Stimulated activated CD8-positive, alpha-beta memory T cell treated with anti-CD3 and anti-CD28 coated beads, Interleukin-7, amount 100 ng/mL, for 24 hours (primary cell): ENCODE data around the gene CACNB2.

Experiments used
- DNase-seq: peaks from one replicate; pipeline ENCODE4 v3.0.0-alpha.2; 2020; ENCODE audit warnings: low read depth

The CACNB2 gene

DNA sequence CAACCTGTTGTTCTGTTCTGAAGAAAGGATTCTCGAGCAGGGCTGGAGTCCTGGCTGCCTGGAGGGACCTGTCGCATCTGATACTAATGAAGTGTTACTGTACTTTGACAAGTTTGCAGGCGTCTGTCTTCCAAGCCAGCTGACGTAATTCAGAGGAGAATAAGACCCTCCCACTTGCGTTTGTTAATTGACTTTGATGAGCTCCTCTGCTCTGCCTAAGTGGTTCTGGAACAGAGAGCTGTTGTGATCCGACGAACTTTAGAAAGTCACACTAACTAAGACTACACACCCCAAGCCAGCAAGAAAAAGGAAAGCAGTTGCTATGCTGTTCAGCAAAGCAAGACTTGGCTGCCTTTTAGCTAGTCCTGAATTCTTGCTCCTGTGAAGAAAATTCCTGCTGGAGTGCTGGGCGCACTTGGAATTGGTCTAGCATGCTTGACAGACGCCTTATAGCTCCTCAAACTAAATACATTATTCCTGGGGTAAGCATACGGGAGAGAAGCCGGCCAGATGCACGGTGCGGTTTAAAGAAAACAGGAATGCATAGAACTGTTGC is 200.3 kb downstream of the CACNB2 start:
- no peak for DNase-seq

DNA sequence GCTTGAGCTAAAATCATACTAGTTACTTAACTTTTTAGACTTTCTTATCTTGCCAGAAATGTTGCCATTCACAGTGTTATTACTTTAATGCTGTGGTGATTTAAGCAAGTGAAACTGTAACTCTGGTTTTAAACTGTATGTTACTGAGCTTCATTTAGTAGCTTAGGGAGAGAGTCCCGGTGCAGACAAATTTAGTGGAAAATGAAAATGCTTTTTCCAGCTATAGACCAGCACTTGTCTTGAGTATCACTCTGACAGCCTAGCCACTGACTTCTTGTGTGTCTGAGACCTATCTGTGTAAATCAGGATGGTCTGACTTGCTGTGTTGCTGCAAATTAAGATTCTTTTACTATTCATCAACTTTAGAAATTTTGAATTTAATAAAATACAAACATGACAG is 200.8 kb downstream of the CACNB2 start:
- no peak for DNase-seq

DNA sequence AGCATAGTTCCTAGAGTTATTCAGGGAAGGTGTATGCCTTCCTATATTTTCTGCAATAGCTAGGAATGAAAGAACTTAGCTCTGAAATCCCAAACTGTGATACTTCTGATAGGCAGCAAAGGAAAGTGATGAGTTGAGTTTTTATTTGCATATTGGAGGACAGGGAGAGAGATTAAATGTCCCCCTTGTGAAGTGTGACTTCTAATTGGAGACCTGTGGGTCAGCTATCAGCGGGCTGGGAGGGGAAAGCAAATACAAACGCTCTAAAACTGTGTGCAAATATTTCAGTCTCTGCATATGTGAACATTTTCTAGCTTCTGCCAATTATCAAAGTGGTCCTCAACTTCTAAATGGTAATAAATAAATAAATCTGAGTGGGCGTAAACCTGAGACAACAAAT is 203.3 kb downstream of the CACNB2 start:
- DNase-seq: no peak

DNA sequence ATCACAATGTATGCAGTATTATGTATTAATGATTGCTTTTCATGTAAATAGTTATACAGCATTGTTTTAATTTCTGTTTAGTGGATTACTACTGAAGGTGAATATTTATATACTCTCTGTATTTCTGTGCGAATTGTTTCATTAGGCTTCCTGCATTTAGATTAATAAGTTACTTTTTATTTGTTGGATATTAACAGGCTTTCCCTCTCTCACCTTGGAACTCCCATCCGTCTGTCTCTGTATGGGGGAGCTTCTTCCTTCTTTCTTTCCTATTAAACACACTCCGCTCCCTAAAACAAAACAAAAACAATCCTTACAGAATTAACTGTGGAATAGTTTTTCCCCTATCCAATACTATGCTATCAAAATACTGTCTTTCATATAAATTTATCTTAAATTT is 205.1 kb downstream of the CACNB2 start:
- DNase-seq: no peak

DNA sequence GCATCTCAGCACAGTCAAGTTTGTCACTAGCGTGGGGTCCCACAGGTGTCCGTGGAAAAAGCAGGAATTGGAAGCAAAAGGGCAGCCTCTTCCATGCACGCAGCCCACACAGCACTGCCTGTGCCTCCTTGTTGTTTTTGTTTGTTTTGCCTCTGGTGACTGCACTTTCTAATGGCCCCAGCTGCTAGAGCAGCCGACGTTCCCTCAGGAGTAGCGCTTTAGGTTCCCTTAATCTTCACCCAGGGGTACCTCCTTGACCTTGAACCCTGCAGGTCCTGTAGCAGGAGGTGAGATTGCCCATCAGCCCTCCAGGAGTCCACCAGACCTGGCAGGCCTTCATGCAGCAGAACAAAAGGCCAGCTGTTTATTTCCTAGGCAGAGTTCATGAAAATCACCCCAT is 210.1 kb downstream of the CACNB2 start:
- no peak for DNase-seq

DNA sequence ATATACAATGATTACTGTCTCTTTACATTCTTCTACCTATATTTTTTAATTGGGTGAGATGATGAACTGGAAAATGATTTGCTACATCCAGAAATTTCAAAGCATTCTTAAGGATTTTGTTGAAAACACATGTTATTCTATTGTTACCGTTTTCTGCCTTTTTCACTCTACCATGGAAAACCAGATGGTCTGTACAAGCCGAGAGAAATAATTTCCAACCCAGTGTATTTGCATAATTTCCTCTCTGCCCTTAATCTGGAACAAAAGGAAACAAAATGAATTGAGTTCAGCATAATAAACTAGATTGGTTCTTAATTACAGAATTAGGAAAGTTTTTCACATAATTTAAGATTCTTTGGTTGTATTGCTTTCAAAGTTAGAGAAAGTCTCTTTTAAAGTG is 211.2 kb downstream of the CACNB2 start:
- DNase-seq: no peak

DNA sequence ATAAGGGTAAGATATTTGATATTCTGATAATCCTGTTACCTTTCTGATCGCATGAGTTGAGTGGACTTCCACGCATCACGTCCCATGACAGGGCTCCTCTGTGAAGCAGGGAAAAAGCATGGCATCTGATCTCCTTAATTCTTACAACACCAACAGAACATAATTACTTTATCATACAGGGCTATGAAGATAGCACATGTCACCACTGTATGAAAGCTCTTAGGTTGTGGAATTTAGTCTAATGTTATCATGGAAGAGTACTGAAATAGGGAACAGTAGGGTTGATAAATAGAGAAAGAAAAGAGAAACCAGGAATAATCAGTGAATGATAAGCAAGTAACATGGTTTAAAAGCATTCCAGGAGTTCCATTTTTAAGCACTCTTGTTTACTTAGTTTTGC is 212.0 kb downstream of the CACNB2 start:
- no peak for DNase-seq

DNA sequence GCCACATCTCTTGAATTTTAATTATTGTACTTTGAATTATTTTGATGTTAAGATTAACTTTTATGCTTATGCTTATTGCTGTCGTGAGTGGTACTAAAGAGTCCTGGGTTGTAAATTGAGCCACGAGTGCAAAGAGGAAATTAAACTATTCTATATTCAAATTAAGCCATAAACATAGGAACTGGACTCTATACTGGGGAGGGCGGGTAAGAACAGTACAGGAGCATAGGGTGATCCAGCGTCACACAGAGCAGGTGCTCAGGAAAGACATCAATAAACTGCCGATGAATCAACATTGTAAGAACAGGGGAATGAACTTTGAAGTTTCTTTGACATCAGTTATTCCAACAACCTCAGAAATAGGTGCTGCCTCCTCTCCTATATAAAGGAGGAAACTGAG is 219.6 kb downstream of the CACNB2 start:
- no peak for DNase-seq

DNA sequence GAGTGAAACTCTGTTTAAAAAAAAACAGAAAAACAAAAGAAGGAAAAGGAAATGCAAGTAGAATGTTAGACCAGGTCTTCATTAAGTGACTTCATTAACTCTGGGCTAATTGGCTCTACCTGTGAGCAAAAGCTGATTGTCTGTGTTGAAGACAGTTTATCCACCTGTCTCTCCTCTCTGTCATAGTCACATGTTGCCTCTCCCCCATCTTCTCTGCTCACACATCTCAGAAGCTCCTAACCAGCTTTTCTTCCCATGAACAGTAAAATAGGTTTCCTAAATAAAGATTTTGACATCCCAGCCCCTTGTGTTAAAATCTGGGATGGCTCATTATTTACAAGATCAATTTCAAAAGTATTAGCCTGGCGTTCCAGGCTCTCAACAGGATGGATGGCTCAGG is 222.7 kb downstream of the CACNB2 start:
- DNase-seq: no peak

DNA sequence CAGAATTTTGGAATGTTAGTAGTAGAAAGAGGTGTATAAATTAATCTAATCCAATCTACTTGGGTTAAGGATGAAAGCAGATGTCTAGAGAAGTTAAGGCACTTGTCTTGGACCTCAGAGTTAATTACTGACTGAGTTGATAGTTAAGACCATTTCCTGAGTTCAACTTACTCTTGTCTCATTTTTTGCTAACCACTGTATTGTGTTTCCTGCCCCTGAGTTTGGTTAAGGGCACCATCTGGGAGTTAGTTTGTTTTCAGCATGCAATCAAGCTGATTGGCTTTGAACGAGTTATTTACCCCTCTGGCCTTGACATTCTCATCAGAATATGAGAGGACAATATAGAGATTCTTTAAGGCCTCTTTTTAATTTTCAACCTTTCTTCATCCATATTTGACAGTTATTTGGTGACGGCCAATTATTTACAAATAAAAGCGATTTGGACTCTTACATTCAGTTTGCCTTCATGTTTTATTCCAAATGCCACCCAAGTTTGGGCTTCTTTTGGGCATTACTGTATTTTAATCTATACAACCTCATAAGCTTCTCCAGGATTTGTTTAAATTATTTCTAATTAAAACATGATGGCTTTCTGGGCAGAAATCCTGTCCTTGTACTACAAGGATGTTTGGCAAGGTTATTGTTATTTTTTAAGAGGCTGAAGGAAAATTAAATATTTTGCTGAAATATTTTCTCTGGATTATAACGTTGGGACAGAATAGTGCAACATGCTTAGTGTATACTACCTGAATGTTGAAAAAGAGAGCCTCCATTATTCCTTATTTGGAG is 225.0 kb downstream of the CACNB2 start:
- no peak for DNase-seq

DNA sequence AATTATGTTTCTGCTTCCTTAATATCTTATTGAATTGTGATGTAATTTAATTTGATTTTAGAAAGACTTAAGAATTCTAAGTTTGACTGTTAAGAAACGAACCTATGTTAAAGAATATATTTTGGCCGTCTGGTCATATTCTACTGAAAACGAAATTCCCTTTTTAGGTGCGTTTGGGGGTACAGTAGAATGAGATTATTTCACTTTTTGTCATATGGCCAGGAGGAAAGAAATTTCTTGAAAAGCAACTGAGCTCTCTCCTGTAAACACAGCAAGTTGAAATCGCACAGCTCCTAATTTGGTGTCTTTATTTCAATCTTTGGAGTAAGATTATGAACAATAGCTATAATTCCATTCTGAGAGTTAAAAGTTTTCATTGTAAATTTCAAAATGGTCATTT is 227.6 kb downstream of the CACNB2 start:
- no peak for DNase-seq

DNA sequence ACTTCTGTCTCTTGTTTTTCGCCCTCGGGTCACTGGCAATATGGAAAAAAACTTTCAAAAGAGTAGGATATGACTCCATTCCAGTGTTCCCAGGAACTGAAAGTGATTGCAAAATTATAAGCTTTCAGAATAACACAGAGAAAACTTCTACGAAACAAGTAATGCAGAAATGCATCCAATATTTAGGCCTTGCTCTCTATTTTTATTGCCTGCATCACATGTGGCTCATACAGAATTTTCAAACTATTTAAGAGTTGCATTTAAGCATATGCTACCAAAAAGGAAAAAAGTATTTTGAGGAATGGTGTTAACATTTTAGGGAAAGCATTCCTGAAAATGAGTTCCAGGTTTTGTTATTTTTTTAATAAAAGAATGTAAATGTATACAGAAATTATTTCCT is 228.0 kb downstream of the CACNB2 start:
- no peak for DNase-seq

DNA sequence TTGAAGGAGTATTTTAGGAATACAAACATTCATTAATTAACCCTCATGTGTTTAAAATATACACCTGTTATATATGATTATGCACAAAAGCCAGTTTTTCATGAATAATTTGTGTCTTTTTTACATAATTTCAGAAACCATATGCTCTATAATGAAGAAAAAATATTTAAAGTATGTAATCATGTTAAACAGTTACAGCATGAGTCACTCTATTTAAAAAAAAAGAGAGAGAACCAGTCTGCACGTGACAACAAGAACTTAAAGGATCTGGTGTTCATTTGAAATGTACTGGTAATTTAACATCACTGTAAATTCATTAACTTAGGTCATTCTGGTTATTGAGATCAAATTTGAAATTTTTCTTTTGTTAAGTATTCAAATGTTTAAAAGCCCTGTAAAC is 228.5 kb downstream of the CACNB2 start:
- no peak for DNase-seq

DNA sequence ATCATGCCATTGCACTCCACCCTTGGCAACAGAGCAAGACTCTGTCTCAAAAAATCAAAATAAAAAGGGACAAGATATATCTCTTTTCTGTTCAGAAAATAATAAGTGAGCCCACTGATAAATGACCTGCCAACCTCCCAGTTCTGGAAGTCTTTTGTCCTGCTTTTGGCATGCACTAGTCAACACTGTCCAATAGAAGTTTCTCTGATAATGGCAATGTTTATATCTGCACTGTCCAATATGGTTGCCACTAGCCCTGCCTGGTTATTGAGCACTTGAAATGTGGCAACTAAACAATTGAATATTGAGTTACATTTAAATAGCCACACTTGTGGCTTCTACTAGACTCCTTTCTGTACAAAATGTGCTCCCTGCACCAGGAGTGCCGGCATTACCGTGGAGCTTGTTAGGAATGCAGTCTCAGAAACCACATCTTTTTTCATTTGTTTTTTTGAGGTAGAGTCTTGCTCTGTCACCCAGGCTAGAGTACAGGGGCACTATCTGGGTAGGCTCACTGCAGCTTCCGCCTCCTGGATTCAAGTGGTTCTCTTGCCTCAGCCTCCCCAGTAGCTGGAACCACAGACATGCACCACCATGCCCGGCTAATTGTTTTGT is 229.7 kb downstream of the CACNB2 start:
- no peak for DNase-seq

DNA sequence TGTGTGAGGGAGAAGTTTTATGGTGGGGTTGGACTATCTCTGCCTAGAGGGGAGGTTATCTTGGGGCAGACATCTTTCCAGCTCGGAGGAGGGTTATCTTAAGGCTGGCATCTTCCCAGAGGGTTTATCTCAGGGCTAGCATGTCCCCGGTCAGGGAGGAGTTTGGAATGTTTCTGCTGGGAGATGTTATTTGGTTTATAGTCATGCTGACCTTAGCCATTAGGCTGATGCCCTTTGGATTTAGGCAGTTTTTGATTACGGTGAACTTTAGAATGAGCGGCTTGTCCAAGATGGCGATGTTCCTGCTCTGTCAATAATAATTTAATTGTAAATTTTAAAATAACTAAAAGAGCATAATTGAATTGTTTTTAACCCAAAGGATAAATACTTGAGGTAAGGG is 236.4 kb downstream of the CACNB2 start:
- no peak for DNase-seq

DNA sequence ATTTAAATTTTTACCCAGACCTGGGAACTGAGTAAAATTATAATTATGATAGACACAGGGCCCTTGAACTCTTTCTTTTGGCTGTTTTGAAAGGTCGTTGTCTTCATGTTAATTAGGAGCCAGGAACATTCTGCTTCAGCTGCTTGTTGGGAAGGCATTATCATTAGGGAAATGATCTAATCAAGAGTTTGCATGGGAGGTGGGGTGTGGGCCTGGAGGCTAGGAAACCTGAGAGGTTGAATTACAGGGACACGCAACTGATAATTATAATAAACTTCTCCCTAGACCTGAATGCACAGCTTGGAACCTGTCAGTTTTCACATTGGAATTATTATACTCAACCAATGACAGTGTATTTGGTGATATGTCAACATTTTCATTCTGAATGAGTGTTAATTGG is 237.7 kb downstream of the CACNB2 start:
- DNase-seq: no peak

DNA sequence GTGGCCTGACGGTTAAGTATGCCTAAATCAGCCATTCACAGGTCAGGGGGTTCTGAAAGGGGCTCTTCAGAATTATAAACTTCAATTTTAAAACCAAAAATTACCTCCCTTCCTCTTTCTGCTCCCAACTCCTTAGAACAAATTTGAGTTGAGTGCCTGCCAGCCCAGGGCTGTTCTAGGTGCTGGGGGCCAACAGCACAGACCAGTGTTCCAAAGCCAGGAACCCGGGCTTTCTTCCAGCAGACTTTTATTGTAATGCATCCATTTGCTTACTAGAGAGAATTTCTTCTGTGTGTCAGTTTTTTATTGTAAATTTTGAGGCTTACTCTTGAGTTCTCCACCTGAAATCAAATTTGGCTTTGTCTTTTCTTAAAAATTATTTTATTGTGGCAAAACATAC is 238.5 kb downstream of the CACNB2 start:
- no peak for DNase-seq

DNA sequence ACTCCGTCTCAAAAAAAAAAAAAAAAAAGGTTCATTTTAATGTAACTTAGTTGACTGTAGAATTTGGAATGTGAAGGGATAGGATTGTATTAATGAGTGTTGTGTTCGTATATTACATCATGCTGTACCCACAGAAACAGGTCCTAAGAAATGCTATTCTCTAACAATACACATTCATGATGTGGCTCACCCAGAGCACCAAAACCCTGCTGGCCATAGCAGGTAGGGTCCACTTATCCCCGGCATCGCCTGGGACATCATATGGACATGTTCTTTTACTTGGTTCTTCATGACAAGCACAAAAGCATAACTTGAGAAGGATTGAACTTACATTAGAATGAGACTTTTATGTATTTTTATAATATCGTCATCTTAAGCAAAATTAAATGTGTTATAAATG is 241.5 kb downstream of the CACNB2 start:
- no peak for DNase-seq

DNA sequence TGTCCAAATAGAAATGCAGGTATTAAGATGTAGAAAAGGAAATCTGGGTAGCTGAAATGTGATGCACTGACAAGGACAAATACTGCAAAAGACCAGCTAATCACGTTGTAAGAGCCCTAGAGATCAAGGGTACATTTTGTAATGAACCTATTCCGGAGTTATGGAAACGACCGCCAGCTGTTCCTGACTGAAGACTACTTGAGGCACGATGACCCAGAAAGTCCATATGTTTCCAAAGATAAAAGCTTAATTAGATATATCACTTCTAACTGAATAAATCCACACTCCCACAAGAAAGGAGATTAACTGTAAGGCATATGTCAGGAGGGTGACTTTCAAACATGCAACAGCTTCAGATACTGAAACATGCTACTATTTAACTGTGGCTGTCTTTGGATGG is 257.7 kb downstream of the CACNB2 start:
- DNase-seq: no peak

DNA sequence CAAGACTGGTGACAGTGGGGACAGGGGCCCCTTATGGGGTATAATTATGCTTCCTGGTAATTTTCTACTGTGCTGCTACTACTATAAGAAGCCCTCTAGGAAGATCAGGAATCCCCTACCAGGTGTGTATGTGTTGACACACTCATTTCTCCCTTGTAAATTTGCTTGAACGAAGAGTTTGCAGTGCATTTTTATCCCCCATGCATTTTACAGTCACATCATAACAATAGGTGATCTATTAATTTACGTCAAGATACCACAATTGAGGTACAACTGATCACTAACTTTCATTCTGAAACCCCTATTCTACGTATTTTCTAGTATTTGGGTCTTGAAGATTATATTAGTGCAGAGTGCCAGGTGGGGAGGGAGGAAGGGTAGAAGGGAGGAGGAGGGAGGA is 258.9 kb downstream of the CACNB2 start:
- no peak for DNase-seq

DNA sequence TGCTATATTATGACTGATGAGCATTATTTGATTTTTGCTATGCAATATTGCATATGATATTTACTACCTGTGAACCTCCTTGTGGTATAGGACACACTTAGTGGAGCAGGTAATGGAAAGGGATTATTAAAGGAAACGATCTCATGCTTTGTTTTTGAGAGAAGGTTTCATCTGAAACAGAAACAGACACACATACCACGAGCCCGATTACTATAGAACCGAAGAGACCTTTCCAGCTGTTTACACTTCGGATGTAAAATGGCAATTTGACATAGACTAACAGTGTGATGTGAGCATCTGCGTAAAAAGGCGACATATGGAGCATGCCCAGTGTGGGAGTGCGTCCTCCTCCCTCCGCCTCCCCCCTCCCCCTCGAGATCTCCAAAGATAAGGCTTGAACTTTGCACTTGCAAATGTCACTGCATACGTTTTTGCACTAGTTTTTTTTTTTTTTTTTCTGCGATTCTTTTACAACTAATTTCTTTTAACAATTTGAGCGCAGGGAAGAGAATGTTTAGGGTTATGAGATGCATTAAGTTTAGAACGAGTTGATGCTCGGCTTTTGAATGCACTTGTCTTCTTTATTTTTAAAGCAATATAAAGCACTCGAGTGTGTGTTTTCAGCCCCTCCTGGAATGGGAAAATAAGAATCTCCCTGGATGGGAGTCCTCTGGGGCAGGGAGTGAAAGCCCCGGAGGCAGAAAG is 260.1 kb downstream of the CACNB2 start:
- DNase-seq: no peak

DNA sequence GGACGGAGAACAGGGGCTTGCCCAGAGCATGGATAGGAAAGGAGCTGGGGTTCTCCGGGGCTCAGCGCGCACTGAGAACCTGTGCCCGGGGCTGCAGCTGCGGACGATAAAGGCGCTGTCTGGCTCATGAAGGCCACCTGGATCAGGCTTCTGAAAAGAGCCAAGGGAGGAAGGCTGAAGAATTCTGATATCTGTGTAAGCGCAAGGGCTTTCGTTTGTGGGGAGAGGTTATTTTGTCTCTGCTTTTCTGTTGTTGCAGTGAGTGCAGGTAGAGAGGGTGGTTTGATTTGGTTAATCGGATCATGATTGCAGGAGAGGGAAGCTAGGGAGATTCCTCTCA is 260.7 kb downstream of the CACNB2 start:
- DNase-seq: no peak
